GM23338 (cell line): ENCODE results near the gene TAGLN3. TPM values are rescaled to one million over a fixed set of nuclear protein-coding genes. Genes with fewer than 3 reads are reported as not detected.

Experiments
- ATAC-seq: fragments of 200-7000 bp; cut with Tn5 transposase; 3 replicates; pipeline ENCODE4 v1.9.1; 2020
- DNase-seq: peaks from one replicate; pipeline ENCODE4 v3.0.0-alpha.2; 2015; ENCODE audit warnings: low spot score
- H2AFZ ChIP-seq: fragments of 200-600 bp; sonication (generic); 2 replicates; pipeline ENCODE4 v1.8.0; 2016; ENCODE audit warnings: antibody characterized with exemption, mild to moderate bottlenecking, moderate library complexity
- H3F3A ChIP-seq: fragments of 200-600 bp; sonication (generic); replicated peaks from 2 replicates; pipeline ENCODE4 v1.8.0; 2017; ENCODE audit warnings: antibody characterized with exemption, mixed run types, low read depth
- H3K27ac ChIP-seq: fragments of 200-600 bp; sonication (generic); 2 replicates; pipeline ENCODE4 v1.6.1; 2016; ENCODE audit warnings: low read depth
- H3K27me3 ChIP-seq: fragments of 200-600 bp; sonication (generic); 2 replicates; pipeline ENCODE4 v1.8.0; 2016; ENCODE audit warnings: mild to moderate bottlenecking, mixed run types, moderate library complexity; ENCODE audit not compliant: insufficient read depth
- H3K36me3 ChIP-seq: fragments of 200-600 bp; sonication (generic); 2 replicates; pipeline ENCODE4 v1.8.0; 2016; ENCODE audit warnings: mild to moderate bottlenecking; ENCODE audit not compliant: insufficient read depth
- H3K4me1 ChIP-seq: fragments of 200-600 bp; sonication (generic); 2 replicates; pipeline ENCODE4 v1.8.0; 2016; ENCODE audit warnings: mild to moderate bottlenecking, moderate library complexity; ENCODE audit not compliant: insufficient read depth
- H3K4me2 ChIP-seq: fragments of 200-600 bp; sonication (generic); 2 replicates; pipeline ENCODE4 v1.7.1; 2017; ENCODE audit warnings: mixed run types
- H3K4me3 ChIP-seq: fragments of 200-600 bp; sonication (generic); 2 replicates; pipeline ENCODE4 v1.6.1; 2016; ENCODE audit warnings: mixed run types
- H3K79me2 ChIP-seq: fragments of 200-600 bp; sonication (generic); replicated peaks from 2 replicates; pipeline ENCODE4 v1.8.0; 2017; ENCODE audit warnings: mild to moderate bottlenecking; ENCODE audit not compliant: insufficient read depth
- H3K9me2 ChIP-seq: fragments of 200-600 bp; sonication (generic); 2 replicates; pipeline ENCODE4 v1.8.0; 2017; ENCODE audit not compliant: insufficient read depth
- H4K20me1 ChIP-seq: fragments of 200-600 bp; sonication (generic); replicated peaks from 2 replicates; pipeline ENCODE4 v1.8.0; 2017; ENCODE audit warnings: mild to moderate bottlenecking; ENCODE audit not compliant: insufficient read depth
- H3K27ac Mint-ChIP-seq: 2 replicates; pipeline ENCODE4 v1.8.0; 2020; ENCODE audit warnings: inconsistent platforms, mild to moderate bottlenecking, moderate library complexity, mixed read lengths
- H3K27me3 Mint-ChIP-seq: 3 replicates; pipeline ENCODE4 v1.8.0; 2022; ENCODE audit warnings: low read depth, mild to moderate bottlenecking, moderate library complexity, mixed read lengths, inconsistent platforms; ENCODE audit not compliant: insufficient read depth, poor library complexity
- H3K36me3 Mint-ChIP-seq: 3 replicates; pipeline ENCODE4 v1.8.0; 2021; ENCODE audit warnings: low read depth, mild to moderate bottlenecking, inconsistent platforms, moderate library complexity, mixed read lengths
- H3K4me1 Mint-ChIP-seq: 3 replicates; pipeline ENCODE4 v1.8.0; 2020; ENCODE audit warnings: mild to moderate bottlenecking, inconsistent platforms, mixed read lengths
- H3K4me3 Mint-ChIP-seq: 3 replicates; pipeline ENCODE4 v1.8.0; 2021; ENCODE audit warnings: moderate library complexity, mild to moderate bottlenecking, inconsistent platforms, mixed read lengths
- H3K9me3 Mint-ChIP-seq: 3 replicates; pipeline ENCODE4 v1.8.0; 2020; ENCODE audit warnings: moderate library complexity, mild to moderate bottlenecking, inconsistent platforms, mixed read lengths
- CREB1 ChIP-seq: fragments of 250-450 bp; sonication (Bioruptor Pico); IDR thresholded peaks from 2 replicates; pipeline ENCODE4 v1.5.0; 2020; ENCODE audit warnings: low read depth, mild to moderate bottlenecking, moderate library complexity
- CTCF ChIP-seq, 2 experiments: fragments of 200-600 bp in 1 of 2; sonication (generic) in 1 of 2; conservative IDR thresholded peaks; 2 replicates each; pipeline versions ENCODE4 v1.5.1 to v1.6.1; 2016 to 2017; ENCODE audit warnings: antibody characterized with exemption in 2 of 2, low read depth in 2 of 2, mild to moderate bottlenecking in 2 of 2, moderate library complexity in 1 of 2
- ETS1 ChIP-seq: IDR thresholded peaks from 2 replicates; pipeline ENCODE4 v1.6.1; 2016; ENCODE audit warnings: antibody characterized with exemption
- EZH2 ChIP-seq: fragments of 200-600 bp; sonication (generic); IDR thresholded peaks from one replicate; pipeline ENCODE4 v1.8.0; 2017; ENCODE audit warnings: antibody characterized with exemption, mild to moderate bottlenecking, low read depth; ENCODE audit not compliant: unreplicated experiment
- EZH2phosphoT487 ChIP-seq: fragments of 200-600 bp; sonication (generic); IDR thresholded peaks from one replicate; pipeline ENCODE4 v1.8.1; 2018; ENCODE audit warnings: antibody characterized with exemption; ENCODE audit not compliant: unreplicated experiment
- NANOG ChIP-seq: IDR thresholded peaks from 2 replicates; pipeline ENCODE4 v1.6.1; 2016; ENCODE audit warnings: antibody characterized with exemption, borderline replicate concordance
- REST ChIP-seq: IDR thresholded peaks from one replicate; pipeline ENCODE4 v1.6.1; 2018; ENCODE audit warnings: antibody characterized with exemption; ENCODE audit not compliant: unreplicated experiment
- STAT1 ChIP-seq: IDR thresholded peaks from one replicate; pipeline ENCODE4 v1.6.1; 2016; ENCODE audit warnings: antibody characterized with exemption; ENCODE audit not compliant: unreplicated experiment
- ZNF114 ChIP-seq: fragments of 250-450 bp; sonication (Bioruptor Pico); IDR thresholded peaks from 2 replicates; pipeline ENCODE4 v1.5.0; 2020; ENCODE audit warnings: mild to moderate bottlenecking, moderate library complexity
- ZNF331 ChIP-seq: fragments of 250-450 bp; sonication (Bioruptor Pico); IDR thresholded peaks from 2 replicates; pipeline ENCODE4 v1.5.0; 2020; ENCODE audit warnings: low read depth, mild to moderate bottlenecking, moderate library complexity
- ZNF462 ChIP-seq: fragments of 250-450 bp; sonication (Bioruptor Pico); IDR thresholded peaks from 2 replicates; pipeline ENCODE4 v1.5.0; 2020; ENCODE audit warnings: mild to moderate bottlenecking, moderate library complexity
- polyA plus RNA-seq: library from polyadenylated mRNA; unstranded; fragments of >200 nt; fragmentation: Nextera tagmentation; extraction: Ambion mirVana; gene quantifications from 2 replicates; pipeline ENCODE4 v1.2.1, GENCODE V29; 2016
- total RNA-seq: library from RNA; depleted of rRNA; stranded (reverse); fragments of >200 nt; shearing (Covaris generic); gene quantifications from 2 replicates; pipeline ENCODE4 v1.2.3, GENCODE V29; 2014

TAGLN3 gene
- total and polyA plus RNA-seq, 2 experiments from 2014 or later: 6.8 to 12.6 TPM

GRCh38 chr3:112061152-112061551 lies 62.4 kb downstream of the TAGLN3 start:
- peaks cover 4% of the 10 kb centered on the region; the same call in 1 of the 2 replicates for H3K4me1 ChIP-seq
- Mint-ChIP-seq H3K9me3 (peaks cover 5% of the 10 kb centered on the region; the same call in 2 of the 3 replicates), H3K4me1 (peaks cover 16% of the 10 kb centered on the region), H3K4me3 (no peak overlapping the region), H3K36me3 (no peaks in the 10 kb centered on the region; the same call in 2 of the 3 replicates), H3K27me3 (no peaks in the 10 kb centered on the region), H3K27ac (no peak overlapping the region)
- no peaks in the 10 kb centered on the region for H3K79me2 ChIP-seq
- no peaks in the 10 kb centered on the region; the same call in 1 of the 2 replicates for H3K9me2 ChIP-seq
- H3K36me3 ChIP-seq: no peaks in the 10 kb centered on the region
- DNase-seq (no peak), ATAC-seq (no peak)
- TF ChIP-seq CREB1 (no peak), EZH2 (no peak), ZNF331 (CRISPR knock-in tag) (no peak), ETS1 (no peak), REST (no peak), CTCF (conservative IDR thresholded peaks at IDR 0.05; ENCODE audit: low read depth in 2 of 2) (no peak), EZH2phosphoT487 (no peak), STAT1 (no peak), ZNF114 (CRISPR knock-in tag) (no peak), ZNF462 (CRISPR knock-in tag) (no peak), NANOG (no peak)
- no peak overlapping the region for H3K4me2 ChIP-seq
- H3F3A ChIP-seq: no peaks in the 10 kb centered on the region
- no peaks in the 10 kb centered on the region for H4K20me1 ChIP-seq
- no peak overlapping the region for H3K4me3 ChIP-seq
- no peak overlapping the region for H2AFZ ChIP-seq
- no peak overlapping the region for H3K27ac ChIP-seq
- no peaks in the 10 kb centered on the region for H3K27me3 ChIP-seq
